Stimulated activated effector memory CD8-positive, alpha-beta T cell treated with anti-CD3 and anti-CD28 coated beads, Interleukin-12 subunit alpha, Interleukin-12 subunit beta, amount 100 ng/mL, for 72 hours (primary cell): ENCODE measurements around the gene PCTP.

ENCODE experiments used
- ATAC-seq: fragments of 150-1000 bp; cut with Tn5 transposase; 2 replicates; pipeline ENCODE4 v1.10.0; 2021
- DNase-seq, 2 donors: peaks; one replicate each; pipeline ENCODE4 v3.0.0; 2021 to 2022; ENCODE audit warnings: low spot score in 2 of 2
- H3K27ac Mint-ChIP-seq: one replicate; pipeline ENCODE4 v1.8.0; 2022; ENCODE audit warnings: mild to moderate bottlenecking, mixed read lengths
- H3K36me3 Mint-ChIP-seq: one replicate; pipeline ENCODE4 v1.8.0; 2022; ENCODE audit warnings: mild to moderate bottlenecking, mixed read lengths
- H3K4me1 Mint-ChIP-seq: one replicate; pipeline ENCODE4 v1.8.0; 2022; ENCODE audit warnings: mixed read lengths
- H3K4me3 Mint-ChIP-seq: one replicate; pipeline ENCODE4 v1.8.0; 2022; ENCODE audit warnings: mild to moderate bottlenecking, mixed read lengths
- H3K9me3 Mint-ChIP-seq: one replicate; pipeline ENCODE4 v1.8.0; 2022; ENCODE audit warnings: mixed read lengths

PCTP gene

GRCh38 chr17:55750750-55751657, at the start of gene PCTP:
Gene PCTP, plus strand, starts transcription at chr17:55751051. Its CDS starts 53 bp downstream, at chr17:55751104.
- Mint-ChIP-seq H3K36me3 (no peaks in the 10 kb centered on the region), H3K4me3 (peak within 1 kb of the TSS; percentile 72), H3K27ac (peak within 1 kb of the TSS; percentile 45), H3K4me1 (peaks cover 14% of the 10 kb centered on the region), H3K9me3 (no peaks in the 10 kb centered on the region)
- peak; percentile 80 to 93 for DNase-seq
- ATAC-seq, result peak; percentile 99

GRCh38 chr17:55702150-55702549, 48.7 kb upstream of the PCTP start:
- ATAC-seq, result no peak
- H3K36me3 Mint-ChIP-seq, result no peaks in the 10 kb centered on the region
- no peak for DNase-seq
- no peak overlapping the region for H3K4me3 Mint-ChIP-seq
- H3K4me1 Mint-ChIP-seq, result no peaks in the 10 kb centered on the region
- H3K9me3 Mint-ChIP-seq, result peaks cover 3% of the 10 kb centered on the region
- no peak overlapping the region for H3K27ac Mint-ChIP-seq

GRCh38 chr17:55704401-55704800, 46.5 kb upstream of the PCTP start:
- no peak for DNase-seq
- H3K36me3 Mint-ChIP-seq, result no peaks in the 10 kb centered on the region
- H3K27ac Mint-ChIP-seq, result no peak overlapping the region
- H3K9me3 Mint-ChIP-seq, result peaks cover 3% of the 10 kb centered on the region
- no peak overlapping the region for H3K4me3 Mint-ChIP-seq
- ATAC-seq, result no peak
- no peaks in the 10 kb centered on the region for H3K4me1 Mint-ChIP-seq

- Mint-ChIP-seq H3K4me3 (no peak overlapping the region), H3K9me3 (peaks cover 3% of the 10 kb centered on the region), H3K36me3 (no peaks in the 10 kb centered on the region), H3K4me1 (no peaks in the 10 kb centered on the region), H3K27ac (no peak overlapping the region)
- DNase-seq, result no peak
- no peak for ATAC-seq
Measured at GRCh38 chr17:55705847-55706246, 45.0 kb upstream of the PCTP start.

- Mint-ChIP-seq H3K9me3 (no peaks in the 10 kb centered on the region), H3K36me3 (no peaks in the 10 kb centered on the region), H3K27ac (no peak overlapping the region), H3K4me3 (no peak overlapping the region), H3K4me1 (no peaks in the 10 kb centered on the region)
- no peak for ATAC-seq
- DNase-seq, result no peak
Measured at GRCh38 chr17:55706808-55707773, 43.8 kb upstream of the PCTP start.

GRCh38 chr17:55708175-55708974, 42.5 kb upstream of the PCTP start:
- no peaks in the 10 kb centered on the region for H3K4me1 Mint-ChIP-seq
- no peaks in the 10 kb centered on the region for H3K36me3 Mint-ChIP-seq

GRCh38 chr17:55709440-55709839, 41.4 kb upstream of the PCTP start:
- H3K27ac Mint-ChIP-seq, result no peak overlapping the region
- no peaks in the 10 kb centered on the region for H3K36me3 Mint-ChIP-seq
- H3K9me3 Mint-ChIP-seq, result no peaks in the 10 kb centered on the region
- DNase-seq (no peak), ATAC-seq (no peak)
- H3K4me3 Mint-ChIP-seq, result no peak overlapping the region
- no peaks in the 10 kb centered on the region for H3K4me1 Mint-ChIP-seq

More at GRCh38 chr17:55708175-55708974, 42.5 kb upstream of the PCTP start:
- no peak for DNase-seq
- no peak overlapping the region for H3K27ac Mint-ChIP-seq
- ATAC-seq, result no peak
- H3K4me3 Mint-ChIP-seq, result no peak overlapping the region
- no peaks in the 10 kb centered on the region for H3K9me3 Mint-ChIP-seq

GRCh38 chr17:55709984-55710383, 40.9 kb upstream of the PCTP start:
- DNase-seq, result no peak
- ATAC-seq, result no peak
- Mint-ChIP-seq H3K27ac (no peak overlapping the region), H3K4me1 (no peaks in the 10 kb centered on the region), H3K4me3 (no peak overlapping the region), H3K9me3 (no peaks in the 10 kb centered on the region), H3K36me3 (no peaks in the 10 kb centered on the region)

GRCh38 chr17:55710410-55710809, 40.4 kb upstream of the PCTP start:
- Mint-ChIP-seq H3K36me3 (no peaks in the 10 kb centered on the region), H3K4me3 (no peak overlapping the region), H3K9me3 (no peaks in the 10 kb centered on the region), H3K27ac (no peak overlapping the region), H3K4me1 (no peaks in the 10 kb centered on the region)
- DNase-seq, result no peak
- ATAC-seq, result no peak

GRCh38 chr17:55710829-55711496, 39.9 kb upstream of the PCTP start:
- DNase-seq, result no peak
- Mint-ChIP-seq H3K4me3 (no peak overlapping the region), H3K27ac (no peak overlapping the region), H3K9me3 (no peaks in the 10 kb centered on the region), H3K4me1 (no peaks in the 10 kb centered on the region), H3K36me3 (no peaks in the 10 kb centered on the region)
- no peak for ATAC-seq

GRCh38 chr17:55717432-55717831, 33.4 kb upstream of the PCTP start:
- H3K27ac Mint-ChIP-seq, result no peak overlapping the region
- H3K9me3 Mint-ChIP-seq, result no peaks in the 10 kb centered on the region
- no peaks in the 10 kb centered on the region for H3K4me1 Mint-ChIP-seq
- no peak overlapping the region for H3K4me3 Mint-ChIP-seq
- H3K36me3 Mint-ChIP-seq, result no peaks in the 10 kb centered on the region
- ATAC-seq (no peak), DNase-seq (no peak)

- Mint-ChIP-seq H3K4me3 (no peak overlapping the region), H3K27ac (no peak overlapping the region), H3K9me3 (no peaks in the 10 kb centered on the region), H3K36me3 (no peaks in the 10 kb centered on the region), H3K4me1 (no peaks in the 10 kb centered on the region)
- no peak for ATAC-seq
- DNase-seq, result peak; percentile 45 to 75
Measured at GRCh38 chr17:55717898-55718735, 32.7 kb upstream of the PCTP start.

- H3K4me3 Mint-ChIP-seq, result no peak overlapping the region
- no peak for DNase-seq
- no peak for ATAC-seq
- no peaks in the 10 kb centered on the region for H3K9me3 Mint-ChIP-seq
- H3K27ac Mint-ChIP-seq, result no peak overlapping the region
- H3K4me1 Mint-ChIP-seq, result no peaks in the 10 kb centered on the region
- H3K36me3 Mint-ChIP-seq, result no peaks in the 10 kb centered on the region
Measured at GRCh38 chr17:55720919-55721836, 29.7 kb upstream of the PCTP start.
